Measurements from ENCODE around the gene BIRC5.
"Not testable (repeated sequence)": the region's sequence is repeated elsewhere in the genome, so short reads cannot be mapped to it uniquely, and the experiment has no call there.

The BIRC5 gene

DNA sequence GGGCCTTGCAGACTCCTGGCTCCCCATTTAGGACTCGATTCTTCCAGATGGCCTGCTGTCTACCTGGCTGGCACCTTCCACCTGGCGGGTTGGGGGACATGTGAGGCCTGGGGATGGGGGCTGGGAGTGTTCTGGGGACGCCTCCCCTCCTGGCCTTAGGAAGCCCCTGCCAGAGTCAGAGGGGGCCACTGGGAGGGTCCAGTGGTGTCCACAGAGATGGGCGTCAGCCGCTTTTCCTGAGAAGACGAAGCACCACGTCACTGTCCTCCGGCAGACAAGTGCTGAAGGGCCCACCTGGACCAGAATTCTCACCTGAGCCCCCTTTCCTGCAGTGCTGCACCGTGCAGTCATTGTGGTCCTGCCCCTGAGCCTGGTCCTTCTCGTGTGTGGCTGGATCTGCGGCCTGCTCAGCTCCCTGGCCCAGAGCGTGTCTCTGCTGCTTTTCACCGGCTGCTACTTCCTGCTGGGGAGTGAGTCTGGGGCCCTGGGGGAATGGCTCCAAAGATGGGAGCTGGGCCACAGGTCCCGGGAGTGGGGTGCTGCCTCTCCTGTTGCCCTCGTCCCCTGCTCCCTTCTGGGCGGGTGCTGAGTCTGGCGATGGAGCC, 20.3 kb downstream of the BIRC5 start:
- no CpG with 5 or more reads among the region's 17 CpGs for WGBS (ENCODE audit: extremely low coverage, insufficient coverage, insufficient read length)
- H3K18ac ChIP-seq (ENCODE audit: low read length) = no peak overlapping the region

DNA sequence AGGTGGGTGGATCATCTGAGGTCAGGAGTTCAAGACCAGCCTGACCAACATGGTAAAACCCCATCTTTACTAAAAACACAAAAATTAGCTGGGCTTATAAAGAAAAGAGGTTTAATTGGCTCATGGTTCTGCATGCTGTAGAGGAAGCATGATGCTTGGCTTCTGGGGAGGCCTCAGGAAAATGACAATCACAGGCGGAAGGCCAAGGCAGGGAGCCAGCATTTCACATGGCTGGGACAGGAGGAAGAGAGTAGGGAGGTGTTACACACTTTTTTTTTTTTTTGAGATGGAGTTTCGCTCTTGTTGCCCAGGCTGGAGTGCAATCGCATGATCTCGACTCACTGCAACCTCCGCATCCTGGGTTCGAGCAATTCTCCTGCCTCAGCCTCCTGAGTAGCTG, 21.0 kb downstream of the BIRC5 start:
- not testable (repeated sequence) for DNase-seq; H3K18ac ChIP-seq (ENCODE audit: low read length); H3K4ac ChIP-seq (ENCODE audit: low read depth, low read length); H2BK5ac ChIP-seq (ENCODE audit: low read depth, low read length, poor library complexity); H4K12ac ChIP-seq (ENCODE audit: low read depth, low read length); H3K23ac ChIP-seq (ENCODE audit: low read length); H2BK120ac ChIP-seq (ENCODE audit: insufficient read depth, low read length, poor library complexity); H4K91ac ChIP-seq (ENCODE audit: low read depth, low read length); H3K79me2 ChIP-seq (ENCODE audit: control insufficient read depth, insufficient read depth, low read length, poor library complexity); H3K4me1 ChIP-seq (ENCODE audit: control insufficient read depth in 1 of 2, insufficient read depth in 2 of 2, low read length in 2 of 2); H3K79me1 ChIP-seq (ENCODE audit: low read length); H3K14ac ChIP-seq (ENCODE audit: low read length); H3K27ac ChIP-seq (ENCODE audit: low read depth, low read length); H3K4me2 ChIP-seq (ENCODE audit: low read length); H3K9ac ChIP-seq (ENCODE audit: low read length); H3K4me3 ChIP-seq (ENCODE audit: low read depth, low read length); H4K8ac ChIP-seq (ENCODE audit: low read depth, low read length); H3K36me3 ChIP-seq (ENCODE audit: control insufficient read depth in 1 of 2, insufficient read depth in 2 of 2, low read length in 2 of 2); H3K9me3 ChIP-seq (ENCODE audit: insufficient read depth, low read depth, low read length); H2AFZ ChIP-seq (ENCODE audit: insufficient read depth, low read length, poor library complexity); H2AK5ac ChIP-seq (ENCODE audit: low read length); H2BK12ac ChIP-seq (ENCODE audit: low read length)
- WGBS (ENCODE audit: extremely low coverage, insufficient coverage, insufficient read length) = no CpG with 5 or more reads among the region's 6 CpGs
- H3K27me3 ChIP-seq (ENCODE audit: insufficient read depth, low read length) = peaks cover 23% of the 10 kb centered on the region

More for the DNA sequence above, 20.3 kb downstream of the BIRC5 start:
- H2AFZ ChIP-seq (ENCODE audit: insufficient read depth, low read length, poor library complexity) = no peak overlapping the region
- H3K79me2 ChIP-seq (ENCODE audit: control insufficient read depth, insufficient read depth, low read length, poor library complexity) = no peaks in the 10 kb centered on the region
- no peak overlapping the region for H2AK5ac ChIP-seq (ENCODE audit: low read length)
- no peak overlapping the region for H2BK5ac ChIP-seq (ENCODE audit: low read depth, low read length, poor library complexity)
- peaks cover 2% of the 10 kb centered on the region for H3K9me3 ChIP-seq (ENCODE audit: insufficient read depth, low read depth, low read length)
- H3K36me3 ChIP-seq (ENCODE audit: control insufficient read depth in 1 of 2, insufficient read depth in 2 of 2, low read length in 2 of 2) = no peaks in the 10 kb centered on the region
- no peak for DNase-seq
- H3K4ac ChIP-seq (ENCODE audit: low read depth, low read length) = no peak overlapping the region
- H4K12ac ChIP-seq (ENCODE audit: low read depth, low read length) = no peak overlapping the region
- no peak overlapping the region for H3K23ac ChIP-seq (ENCODE audit: low read length)
- no peak overlapping the region for H4K91ac ChIP-seq (ENCODE audit: low read depth, low read length)
- no peak overlapping the region for H3K4me3 ChIP-seq (ENCODE audit: low read depth, low read length)
- peaks cover 23% of the 10 kb centered on the region for H3K27me3 ChIP-seq (ENCODE audit: insufficient read depth, low read length)
- no peaks in the 10 kb centered on the region for H3K79me1 ChIP-seq (ENCODE audit: low read length)
- H3K4me2 ChIP-seq (ENCODE audit: low read length) = no peak overlapping the region
- H4K8ac ChIP-seq (ENCODE audit: low read depth, low read length) = no peak overlapping the region
- no peak overlapping the region for H3K14ac ChIP-seq (ENCODE audit: low read length)
- H3K4me1 ChIP-seq (ENCODE audit: control insufficient read depth in 1 of 2, insufficient read depth in 2 of 2, low read length in 2 of 2) = peaks cover 0 to 5% of the 10 kb centered on the region in 2 experiments
- H2BK12ac ChIP-seq (ENCODE audit: low read length) = no peak overlapping the region
- no peak overlapping the region for H3K9ac ChIP-seq (ENCODE audit: low read length)
- no peak overlapping the region for H3K27ac ChIP-seq (ENCODE audit: low read depth, low read length)
- no peak overlapping the region for H2BK120ac ChIP-seq (ENCODE audit: insufficient read depth, low read length, poor library complexity)

- Histone ChIP-seq H3K4me1 (ENCODE audit: control insufficient read depth in 1 of 2, insufficient read depth in 2 of 2, low read length in 2 of 2) (peaks cover 0 to 5% of the 10 kb centered on the region in 2 experiments), H4K8ac (ENCODE audit: low read depth, low read length) (no peak overlapping the region), H3K4me3 (ENCODE audit: low read depth, low read length) (no peak overlapping the region), H2AFZ (ENCODE audit: insufficient read depth, low read length, poor library complexity) (no peak overlapping the region), H4K91ac (ENCODE audit: low read depth, low read length) (no peak overlapping the region), H3K4me2 (ENCODE audit: low read length) (no peak overlapping the region), H2BK120ac (ENCODE audit: insufficient read depth, low read length, poor library complexity) (no peak overlapping the region), H3K23ac (ENCODE audit: low read length) (no peak overlapping the region), H3K18ac (ENCODE audit: low read length) (no peak overlapping the region), H4K12ac (ENCODE audit: low read depth, low read length) (no peak overlapping the region), H3K27me3 (ENCODE audit: insufficient read depth, low read length) (peaks cover 16% of the 10 kb centered on the region), H3K9ac (ENCODE audit: low read length) (no peak overlapping the region), H2AK5ac (ENCODE audit: low read length) (no peak overlapping the region), H3K9me3 (ENCODE audit: insufficient read depth, low read depth, low read length) (peaks cover 1% of the 10 kb centered on the region), H3K14ac (ENCODE audit: low read length) (no peak overlapping the region), H2BK5ac (ENCODE audit: low read depth, low read length, poor library complexity) (no peak overlapping the region), H3K4ac (ENCODE audit: low read depth, low read length) (no peak overlapping the region), H3K27ac (ENCODE audit: low read depth, low read length) (no peak overlapping the region), H2BK12ac (ENCODE audit: low read length) (no peak overlapping the region), H3K36me3 (ENCODE audit: control insufficient read depth in 1 of 2, insufficient read depth in 2 of 2, low read length in 2 of 2) (no peaks in the 10 kb centered on the region), H3K79me1 (ENCODE audit: low read length) (no peaks in the 10 kb centered on the region), H3K79me2 (ENCODE audit: control insufficient read depth, insufficient read depth, low read length, poor library complexity) (no peaks in the 10 kb centered on the region)
- no peak for DNase-seq
- WGBS (ENCODE audit: extremely low coverage, insufficient coverage, insufficient read length) = no CpG with 5 or more reads among the region's 8 CpGs
These were observed 21.8 kb downstream of the BIRC5 start for GRCh38 chr17:78235885-78236284.

DNA sequence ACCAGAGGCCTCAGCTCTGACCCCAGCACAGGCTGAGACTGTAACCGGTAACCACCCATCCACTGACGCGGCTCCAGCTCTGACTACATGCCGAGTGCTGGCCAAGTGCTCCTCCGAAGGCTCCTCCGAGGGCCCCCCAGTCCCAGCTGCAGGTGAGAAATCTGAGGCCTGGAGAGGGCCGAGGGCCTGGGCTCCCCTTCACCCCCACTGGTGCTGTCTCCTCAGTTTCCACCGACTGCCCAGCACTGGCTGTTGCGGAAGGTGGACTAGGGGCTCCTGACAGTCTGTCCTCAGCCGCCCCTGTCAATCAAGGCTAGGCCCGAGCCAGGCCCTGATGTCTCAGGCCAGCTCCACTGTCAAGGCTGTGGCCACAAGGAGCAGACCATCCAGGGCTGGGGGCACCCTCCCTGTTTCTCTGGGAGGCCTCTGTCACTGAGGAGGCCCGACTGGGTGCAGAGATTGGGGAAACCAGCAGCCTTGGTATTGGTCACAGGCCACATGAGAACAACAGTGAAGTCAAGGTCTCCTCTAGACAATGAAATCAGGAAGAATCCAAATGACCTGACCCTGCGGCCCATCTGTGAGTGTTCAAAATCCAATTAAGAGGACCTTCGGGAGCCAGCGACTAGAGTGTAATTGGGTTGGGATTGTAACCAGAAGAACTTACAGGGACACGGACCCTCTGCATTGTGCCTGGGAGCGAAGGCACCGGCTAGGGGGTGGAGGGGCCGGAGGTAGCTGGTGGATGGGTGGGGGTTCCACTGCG, 22.5 kb downstream of the BIRC5 start:
- Histone ChIP-seq H3K9ac (ENCODE audit: low read length) (no peak overlapping the region), H3K4ac (ENCODE audit: low read depth, low read length) (no peak overlapping the region), H3K18ac (ENCODE audit: low read length) (no peak overlapping the region), H3K36me3 (ENCODE audit: control insufficient read depth in 1 of 2, insufficient read depth in 2 of 2, low read length in 2 of 2) (no peaks in the 10 kb centered on the region), H2BK12ac (ENCODE audit: low read length) (no peak overlapping the region), H2BK120ac (ENCODE audit: insufficient read depth, low read length, poor library complexity) (no peak overlapping the region), H3K27ac (ENCODE audit: low read depth, low read length) (no peak overlapping the region), H3K4me2 (ENCODE audit: low read length) (no peak overlapping the region), H3K23ac (ENCODE audit: low read length) (no peak overlapping the region), H3K9me3 (ENCODE audit: insufficient read depth, low read depth, low read length) (peaks cover 3% of the 10 kb centered on the region), H3K4me3 (ENCODE audit: low read depth, low read length) (no peak overlapping the region), H3K27me3 (ENCODE audit: insufficient read depth, low read length) (peaks cover 9% of the 10 kb centered on the region), H2AK5ac (ENCODE audit: low read length) (no peak overlapping the region), H4K91ac (ENCODE audit: low read depth, low read length) (no peak overlapping the region), H3K79me2 (ENCODE audit: control insufficient read depth, insufficient read depth, low read length, poor library complexity) (no peaks in the 10 kb centered on the region), H4K8ac (ENCODE audit: low read depth, low read length) (no peak overlapping the region), H4K12ac (ENCODE audit: low read depth, low read length) (no peak overlapping the region), H3K4me1 (ENCODE audit: control insufficient read depth in 1 of 2, insufficient read depth in 2 of 2, low read length in 2 of 2) (peaks cover 0 to 1% of the 10 kb centered on the region in 2 experiments), H2BK5ac (ENCODE audit: low read depth, low read length, poor library complexity) (no peak overlapping the region), H3K79me1 (ENCODE audit: low read length) (no peaks in the 10 kb centered on the region), H2AFZ (ENCODE audit: insufficient read depth, low read length, poor library complexity) (no peak overlapping the region), H3K14ac (ENCODE audit: low read length) (no peak overlapping the region)
- no CpG with 5 or more reads among the region's 20 CpGs for WGBS (ENCODE audit: extremely low coverage, insufficient coverage, insufficient read length)
- no peak for DNase-seq

All from trophoblast cell (in vitro differentiated cells and primary cell).